WTC11 (cell line): ENCODE data around the gene PANK3. TPM values are rescaled to one million over a fixed set of nuclear protein-coding genes. Genes with fewer than 3 reads are reported as not detected.
A peak's percentile ranks its signal among the peaks of the same experiment; 100 is the strongest.

Experiments used
- ATAC-seq: fragments of 200-7000 bp; cut with Tn5 transposase; 2 replicates; pipeline ENCODE4 v1.10.0; 2021; ENCODE audit warnings: mild to moderate bottlenecking, moderate library complexity
- Bru-seq: library from RNA; stranded (reverse); fragments of 400-500 nt; gene quantifications from one replicate; lab custom pipeline; 2021; lab: Mats Ljungman, UMichigan
- CTCF ChIA-PET: fragments of 300-600 bp; sonication (Branson Sonifier 250); formaldehyde crosslinking; loops from one replicate; lab custom pipeline; 2021; ENCODE audit warnings: antibody characterized with exemption; lab: Charles Lee
- POLR2A ChIA-PET: fragments of 350-600 bp; sonication (Branson Sonifier 250); formaldehyde crosslinking; loops from one replicate; lab custom pipeline; 2021; ENCODE audit warnings: antibody characterized with exemption; lab: Charles Lee
- DNase-seq: peaks from one replicate; pipeline ENCODE4 v3.0.0; 2021; ENCODE audit warnings: low spot score
- H3K27ac Mint-ChIP-seq: 2 replicates; pipeline ENCODE4 v1.8.0; 2021; ENCODE audit warnings: mixed read lengths
- H3K27me3 Mint-ChIP-seq: 2 replicates; pipeline ENCODE4 v1.8.0; 2021; ENCODE audit warnings: low read depth, mild to moderate bottlenecking, moderate library complexity, mixed read lengths
- H3K36me3 Mint-ChIP-seq: 2 replicates; pipeline ENCODE4 v1.8.0; 2021; ENCODE audit warnings: mixed read lengths
- H3K4me1 Mint-ChIP-seq: 2 replicates; pipeline ENCODE4 v1.8.0; 2022; ENCODE audit warnings: mixed read lengths
- H3K4me3 Mint-ChIP-seq: 2 replicates; pipeline ENCODE4 v1.8.0; 2021; ENCODE audit warnings: mild to moderate bottlenecking, moderate library complexity, mixed read lengths
- H3K9me3 Mint-ChIP-seq: 2 replicates; pipeline ENCODE4 v1.8.0; 2021; ENCODE audit warnings: mixed read lengths
- ARID4B ChIP-seq: sonication (generic); formaldehyde crosslinking; IDR thresholded peaks from 2 replicates; pipeline ENCODE4 v1.8.0; 2023; ENCODE audit warnings: missing genetic modification reagents, mild to moderate bottlenecking, borderline replicate concordance
- E2F5 ChIP-seq: sonication (generic); formaldehyde crosslinking; IDR thresholded peaks from 2 replicates; pipeline ENCODE4 v1.8.1; 2022; ENCODE audit warnings: mild to moderate bottlenecking, moderate library complexity, missing genetic modification reagents
- FOXJ3 ChIP-seq: sonication (generic); formaldehyde crosslinking; IDR thresholded peaks from 2 replicates; pipeline ENCODE4 v1.9.0; 2021; ENCODE audit warnings: missing genetic modification reagents, mild to moderate bottlenecking, borderline replicate concordance
- FOXP1 ChIP-seq: sonication (generic); formaldehyde crosslinking; IDR thresholded peaks from 2 replicates; pipeline ENCODE4 v1.8.0; 2022; ENCODE audit warnings: missing genetic modification reagents, mild to moderate bottlenecking, moderate library complexity, borderline replicate concordance
- GTF2I ChIP-seq: fragments of 250-450 bp; sonication (Bioruptor Pico); conservative IDR thresholded peaks from 2 replicates; pipeline ENCODE4 v1.4.0; 2021; ENCODE audit warnings: mild to moderate bottlenecking
- MXD4 ChIP-seq: fragments of 250-450 bp; sonication (Bioruptor Pico); IDR thresholded peaks from 2 replicates; pipeline ENCODE4 v1.8.0; 2021; ENCODE audit warnings: mild to moderate bottlenecking, moderate library complexity, borderline replicate concordance
- MYBL2 ChIP-seq: sonication (generic); formaldehyde crosslinking; IDR thresholded peaks from 2 replicates; pipeline ENCODE4 v1.8.1; 2023; ENCODE audit warnings: mild to moderate bottlenecking, moderate library complexity, missing genetic modification reagents
- NR3C1 ChIP-seq: sonication (generic); formaldehyde crosslinking; conservative IDR thresholded peaks from 2 replicates; pipeline ENCODE4 v1.8.1; 2023; ENCODE audit warnings: low read depth, mild to moderate bottlenecking, missing genetic modification reagents
- SMAD3 ChIP-seq: sonication (generic); formaldehyde crosslinking; IDR thresholded peaks from 2 replicates; pipeline ENCODE4 v1.8.0; 2022; ENCODE audit warnings: missing genetic modification reagents, mild to moderate bottlenecking, borderline replicate concordance
- TP53 ChIP-seq: sonication (generic); formaldehyde crosslinking; IDR thresholded peaks from 2 replicates; pipeline ENCODE4 v1.8.1; 2023; ENCODE audit warnings: mild to moderate bottlenecking, missing genetic modification reagents
- ZNF232 ChIP-seq: sonication (generic); formaldehyde crosslinking; IDR thresholded peaks from 2 replicates; pipeline ENCODE4 v1.8.0; 2022; ENCODE audit warnings: mild to moderate bottlenecking, missing genetic modification reagents
- ZNF423 ChIP-seq: fragments of 250-450 bp; sonication (Bioruptor Pico); IDR thresholded peaks from 2 replicates; pipeline ENCODE4 v2.1.2; 2022; ENCODE audit warnings: mild to moderate bottlenecking, moderate library complexity
- long read RNA-seq, 3 experiments: library from RNA in 1 of 3; library from capped mRNA in 1 of 3; library from polyadenylated mRNA in 1 of 3; unstranded in 2 of 3; stranded (forward) in 1 of 3; transcript quantifications; one replicate each; pipeline ENCODE4 v2.0.0, GENCODE V29; 2021
- total RNA-seq: library from RNA; stranded (reverse); gene quantifications from 3 replicates; pipeline ENCODE4 v1.2.3, GENCODE V29; 2021
- TF ChIP-seq, protein P1 (sequence below): sonication (generic); formaldehyde crosslinking; IDR thresholded peaks from 2 replicates; pipeline ENCODE4 v1.8.1; 2023; ENCODE audit warnings: mild to moderate bottlenecking, moderate library complexity, missing genetic modification reagents
- TF ChIP-seq, protein P2 (sequence below): fragments of 250-450 bp; sonication (Bioruptor Pico); conservative IDR thresholded peaks from 2 replicates; pipeline ENCODE4 v1.9.0; 2021; ENCODE audit warnings: mild to moderate bottlenecking
- TF ChIP-seq, protein P3 (sequence below): sonication (generic); formaldehyde crosslinking; IDR thresholded peaks from 2 replicates; pipeline ENCODE4 v1.8.1; 2022; ENCODE audit warnings: low read depth, missing genetic modification reagents, borderline replicate concordance

The PANK3 gene
- total RNA-seq, result 76.7 to 90.2 TPM (median 81.8 TPM) in 3 replicates
- Bru-seq, nascent RNA, result percentile 98 among the genes with signal in this experiment
- long read RNA-seq, experiment 1, full-length matches to known transcripts, result 111 of 206 reads
- long read RNA-seq, experiment 1, partial matches to known transcripts, result 11 of 206 reads
- long read RNA-seq, experiment 1, other reads (novel, unspliced or antisense), result 84 of 206 reads
- long read RNA-seq, experiment 2, full-length matches to known transcripts, result 26 of 103 reads
- long read RNA-seq, experiment 2, partial matches to known transcripts, result 10 of 103 reads
- long read RNA-seq, experiment 2, other reads (novel, unspliced or antisense), result 67 of 103 reads
- long read RNA-seq, experiment 3, full-length matches to known transcripts, result 2 of 7 reads
- long read RNA-seq, experiment 3, partial matches to known transcripts, result 4 of 7 reads
- long read RNA-seq, experiment 3, other reads (novel, unspliced or antisense), result 1 of 7 reads

GRCh38 chr5:168578538-168579487 lies at the start of gene PANK3:
Gene PANK3 (minus strand): TSS chr5:168579368. CDS start chr5:168579283, 85 bp downstream.
- peak; percentile 60 for DNase-seq
- no peaks in the 10 kb centered on the region for H3K27me3 Mint-ChIP-seq
- POLR2A ChIA-PET, result interaction anchor here (0.6 kb wide), 1 partner anchor 628 kb away, joined by 3 read pairs; no protein-coding TSS in a partner anchor
- TF ChIP-seq ZNF232 (CRISPR knock-in tag) (0 out of 2 replicates have a peak, but pooled peaks have one; percentile 25), E2F5 (CRISPR knock-in tag) (peak; percentile 42; the same call in 1 of the 2 replicates), FOXJ3 (CRISPR knock-in tag) (no peak), SMAD3 (CRISPR knock-in tag) (0 out of 2 replicates have a peak, but pooled peaks have one; percentile 27), MYBL2 (CRISPR knock-in tag) (peak; percentile 34; the same call in 1 of the 2 replicates), NR3C1 (CRISPR knock-in tag) (no peak), GTF2I (CRISPR knock-in tag) (no peak), ZNF423 (no peak), ARID4B (CRISPR knock-in tag) (peak; percentile 59; the same call in 1 of the 2 replicates), FOXP1 (peak; percentile 27; the same call in 1 of the 2 replicates), TP53 (CRISPR knock-in tag) (no peak), MXD4 (no peak)
- TF ChIP-seq, protein P1, sequence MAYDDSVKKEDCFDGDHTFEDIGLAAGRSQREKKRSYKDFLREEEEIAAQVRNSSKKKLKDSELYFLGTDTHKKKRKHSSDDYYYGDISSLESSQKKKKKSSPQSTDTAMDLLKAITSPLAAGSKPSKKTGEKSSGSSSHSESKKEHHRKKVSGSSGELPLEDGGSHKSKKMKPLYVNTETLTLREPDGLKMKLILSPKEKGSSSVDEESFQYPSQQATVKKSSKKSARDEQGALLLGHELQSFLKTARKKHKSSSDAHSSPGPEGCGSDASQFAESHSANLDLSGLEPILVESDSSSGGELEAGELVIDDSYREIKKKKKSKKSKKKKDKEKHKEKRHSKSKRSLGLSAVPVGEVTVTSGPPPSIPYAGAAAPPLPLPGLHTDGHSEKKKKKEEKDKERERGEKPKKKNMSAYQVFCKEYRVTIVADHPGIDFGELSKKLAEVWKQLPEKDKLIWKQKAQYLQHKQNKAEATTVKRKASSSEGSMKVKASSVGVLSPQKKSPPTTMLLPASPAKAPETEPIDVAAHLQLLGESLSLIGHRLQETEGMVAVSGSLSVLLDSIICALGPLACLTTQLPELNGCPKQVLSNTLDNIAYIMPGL (CRISPR knock-in tag), result 0 out of 2 replicates have a peak, but pooled peaks have one; percentile 52
- TF ChIP-seq, protein P2, sequence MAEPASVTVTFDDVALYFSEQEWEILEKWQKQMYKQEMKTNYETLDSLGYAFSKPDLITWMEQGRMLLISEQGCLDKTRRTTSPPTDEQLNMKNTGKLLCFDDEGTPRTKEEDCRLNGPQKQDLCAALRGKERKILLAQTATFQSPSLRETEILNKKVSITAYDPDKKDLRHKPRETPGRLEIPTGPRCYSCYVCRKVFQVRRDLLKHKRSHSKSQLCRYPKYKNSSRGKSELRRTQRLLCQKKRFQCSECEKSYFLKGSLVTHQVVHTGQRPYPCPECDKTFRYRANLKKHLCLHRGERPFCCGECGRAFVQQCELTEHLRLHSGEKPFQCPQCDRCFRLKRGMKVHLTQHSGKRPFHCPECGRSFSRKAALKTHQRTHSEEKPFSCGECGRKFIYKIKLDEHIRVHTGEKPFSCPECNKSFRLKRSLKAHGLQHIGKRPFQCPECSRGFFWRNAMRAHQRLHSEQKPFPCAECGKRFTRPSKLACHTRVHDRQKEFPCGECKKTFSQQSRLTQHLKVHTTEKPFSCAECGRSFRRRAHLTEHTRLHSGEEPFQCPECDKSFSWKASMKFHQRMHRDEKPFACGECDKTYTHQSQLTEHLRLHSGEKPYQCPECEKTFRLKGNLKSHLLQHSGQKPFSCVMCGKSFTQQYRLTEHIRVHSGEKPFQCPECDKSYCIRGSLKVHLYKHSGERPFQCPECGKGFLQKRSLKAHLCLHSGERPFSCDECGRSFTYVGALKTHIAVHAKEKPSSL (CRISPR knock-in tag), result no peak
- TF ChIP-seq, protein P3, sequence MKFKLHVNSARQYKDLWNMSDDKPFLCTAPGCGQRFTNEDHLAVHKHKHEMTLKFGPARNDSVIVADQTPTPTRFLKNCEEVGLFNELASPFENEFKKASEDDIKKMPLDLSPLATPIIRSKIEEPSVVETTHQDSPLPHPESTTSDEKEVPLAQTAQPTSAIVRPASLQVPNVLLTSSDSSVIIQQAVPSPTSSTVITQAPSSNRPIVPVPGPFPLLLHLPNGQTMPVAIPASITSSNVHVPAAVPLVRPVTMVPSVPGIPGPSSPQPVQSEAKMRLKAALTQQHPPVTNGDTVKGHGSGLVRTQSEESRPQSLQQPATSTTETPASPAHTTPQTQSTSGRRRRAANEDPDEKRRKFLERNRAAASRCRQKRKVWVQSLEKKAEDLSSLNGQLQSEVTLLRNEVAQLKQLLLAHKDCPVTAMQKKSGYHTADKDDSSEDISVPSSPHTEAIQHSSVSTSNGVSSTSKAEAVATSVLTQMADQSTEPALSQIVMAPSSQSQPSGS (CRISPR knock-in tag), result no peak
- TF ChIP-seq, all 79 proteins: peak for 7
- Mint-ChIP-seq H3K36me3 (peaks cover 16% of the 10 kb centered on the region), H3K4me3 (peak within 1 kb of the TSS; percentile 96), H3K9me3 (no peaks in the 10 kb centered on the region; the same call in 1 of the 2 replicates), H3K4me1 (peaks cover 38% of the 10 kb centered on the region), H3K27ac (peak within 1 kb of the TSS; percentile 98)
- peak; percentile 38 for ATAC-seq
- CTCF ChIA-PET, result no interaction called here
